ENCODE data around the gene UBXN10.

UBXN10 gene

GRCh38 chr1:20185834-20186782 is at the start of gene UBXN10, which contains the start of gene PLA2G2C:
Gene UBXN10 (plus strand): TSS chr1:20186096. CDS start chr1:20190562, 4,466 bp downstream.
Gene PLA2G2C (minus strand): TSS chr1:20186518. CDS start chr1:20177363, 9,155 bp downstream.
- peak in 9 of 10 donors; percentile 28 to 94 (median 67) for DNase-seq

GRCh38 chr1:20136249-20136648 is 49.6 kb upstream of the UBXN10 start:
- intact Hi-C loops (cut with DNase I), result no loop called here
- no peak for DNase-seq

More at GRCh38 chr1:20185834-20186782, at the start of gene UBXN10, which contains the start of gene PLA2G2C:
- intact Hi-C loops (cut with DNase I), result no loop called here

- peak in 1 of 10 donors; percentile 52 for DNase-seq
- intact Hi-C loops (cut with DNase I), result no loop called here
Measured at GRCh38 chr1:20137055-20137454, 48.8 kb upstream of the UBXN10 start.

- DNase-seq, result peak in 1 of 10 donors; percentile 7
- intact Hi-C loops (cut with DNase I), result no loop called here
Measured at GRCh38 chr1:20137604-20138003, 48.3 kb upstream of the UBXN10 start.

- DNase-seq, result peak in 2 of 10 donors; percentile 35 to 59
- intact Hi-C loops (cut with DNase I), result no loop called here
Measured at GRCh38 chr1:20138346-20138745, 47.5 kb upstream of the UBXN10 start.

- intact Hi-C loops (cut with DNase I), result no loop called here
- DNase-seq, result peak in 1 of 10 donors; percentile 62
Measured at GRCh38 chr1:20138961-20139550, 46.8 kb upstream of the UBXN10 start, which contains the start of gene PLA2G2F. Gene PLA2G2F (plus strand): TSS chr1:20139323. CDS start chr1:20139428, 105 bp downstream.

GRCh38 chr1:20139776-20140612 is 45.9 kb upstream of the UBXN10 start:
- DNase-seq, result peak in 2 of 10 donors; percentile 52 to 79
- intact Hi-C loops (cut with DNase I), result no loop called here

- DNase-seq, result peak in 1 of 10 donors; percentile 51
- intact Hi-C loops (cut with DNase I), result no loop called here
Measured at GRCh38 chr1:20141001-20141400, 44.9 kb upstream of the UBXN10 start.

GRCh38 chr1:20141466-20141865 is 44.4 kb upstream of the UBXN10 start:
- DNase-seq, result peak in 1 of 10 donors; percentile 70
- intact Hi-C loops (cut with DNase I), result no loop called here

- DNase-seq, result peak in 1 of 10 donors; percentile 67
- intact Hi-C loops (cut with DNase I), result no loop called here
Measured at GRCh38 chr1:20142001-20142710, 43.7 kb upstream of the UBXN10 start.

GRCh38 chr1:20143318-20143717 is 42.6 kb upstream of the UBXN10 start:
- intact Hi-C loops (cut with DNase I), result no loop called here
- peak in 2 of 10 donors; percentile 61 to 67 for DNase-seq

GRCh38 chr1:20143734-20144565 is 41.9 kb upstream of the UBXN10 start:
- peak in 2 of 10 donors; percentile 56 to 74 for DNase-seq
- intact Hi-C loops (cut with DNase I), result no loop called here

GRCh38 chr1:20147846-20148570 is 37.9 kb upstream of the UBXN10 start:
- DNase-seq, result peak in 1 of 10 donors; percentile 61
- intact Hi-C loops (cut with DNase I), result loop anchor here (5.0 kb wide), 1 partner anchor 46 kb away; no protein-coding TSS in a partner anchor

GRCh38 chr1:20148571-20149500 is 37.1 kb upstream of the UBXN10 start:
- peak in 1 of 10 donors; percentile 40 for DNase-seq
- intact Hi-C loops (cut with DNase I), result loop anchor here (5.0 kb wide), 1 partner anchor 47 kb away; no protein-coding TSS in a partner anchor

GRCh38 chr1:20149601-20150325 is 36.1 kb upstream of the UBXN10 start:
- peak in 1 of 10 donors; percentile 72 for DNase-seq
- intact Hi-C loops (cut with DNase I), result loop anchor here (5.0 to 10.0 kb wide), 2 partner anchors 47 to 175 kb away; partner anchors contain the start of gene PLA2G2A

- peak in 1 of 10 donors; percentile 61 for DNase-seq
- intact Hi-C loops (cut with DNase I), result loop anchor here (10.0 kb wide), 1 partner anchor 176 kb away; the partner anchor contains the start of gene PLA2G2A
Measured at GRCh38 chr1:20150326-20150705, 35.6 kb upstream of the UBXN10 start.

Measured in posterior cingulate gyrus (tissue), 11 donors.